GM06990 (cell line): Measurements from ENCODE around the gene EYA2.

Experiments
- DNase-seq: peaks from one replicate; pipeline ENCODE4 v3.0.0-alpha.2; 2011; ENCODE audit not compliant: insufficient read length; ENCODE audit errors: extremely low read depth
- H3K27me3 ChIP-seq: replicated peaks from 2 replicates; pipeline ENCODE4 v1.6.0; 2011; ENCODE audit warnings: low read length; ENCODE audit not compliant: control insufficient read depth, insufficient read depth
- H3K36me3 ChIP-seq: 2 replicates; pipeline ENCODE4 v1.5.1; 2011; ENCODE audit warnings: low read length; ENCODE audit not compliant: control insufficient read depth, insufficient read depth
- H3K4me3 ChIP-seq: replicated peaks from 2 replicates; pipeline ENCODE4 v1.5.1; 2011; ENCODE audit warnings: low read depth, mild to moderate bottlenecking, control low read depth, low read length
- CTCF ChIP-seq: IDR thresholded peaks from 2 replicates; pipeline ENCODE4 v1.5.1; 2011; ENCODE audit warnings: low read length, control low read depth, mild to moderate bottlenecking, inconsistent platforms; ENCODE audit not compliant: insufficient read depth, poor library complexity, severe bottlenecking

Gene EYA2

GRCh38 chr20:47027456-47027855, 132.8 kb downstream of the EYA2 start:
- H3K27me3 ChIP-seq, result no peaks in the 10 kb centered on the region
- H3K36me3 ChIP-seq, result peaks cover 9% of the 10 kb centered on the region
- H3K4me3 ChIP-seq, result no peak overlapping the region
- TF ChIP-seq CTCF, result no peak
- no peak for DNase-seq

GRCh38 chr20:47028487-47028886, 133.8 kb downstream of the EYA2 start:
- H3K36me3 ChIP-seq, result peaks cover 9% of the 10 kb centered on the region
- no peak overlapping the region for H3K4me3 ChIP-seq
- no peaks in the 10 kb centered on the region for H3K27me3 ChIP-seq
- no peak for DNase-seq
- TF ChIP-seq CTCF, result no peak

- DNase-seq, result no peak
- no peaks in the 10 kb centered on the region for H3K27me3 ChIP-seq
- H3K36me3 ChIP-seq, result peaks cover 10% of the 10 kb centered on the region
- H3K4me3 ChIP-seq, result no peak overlapping the region
- TF ChIP-seq CTCF, result no peak
These were observed 135.2 kb downstream of the EYA2 start for GRCh38 chr20:47029845-47030244.

GRCh38 chr20:47030271-47030810, 135.7 kb downstream of the EYA2 start:
- no peak for DNase-seq
- Histone ChIP-seq H3K27me3 (no peaks in the 10 kb centered on the region), H3K4me3 (no peak overlapping the region), H3K36me3 (peaks cover 14% of the 10 kb centered on the region)
- TF ChIP-seq CTCF, result no peak

GRCh38 chr20:47031004-47031403, 136.4 kb downstream of the EYA2 start:
- DNase-seq, result no peak
- TF ChIP-seq CTCF, result no peak
- H3K27me3 ChIP-seq, result no peaks in the 10 kb centered on the region
- no peak overlapping the region for H3K4me3 ChIP-seq
- H3K36me3 ChIP-seq, result peaks cover 14% of the 10 kb centered on the region

GRCh38 chr20:47031821-47032220, 137.2 kb downstream of the EYA2 start:
- no peak for TF ChIP-seq CTCF
- no peak overlapping the region for H3K4me3 ChIP-seq
- no peaks in the 10 kb centered on the region for H3K27me3 ChIP-seq
- H3K36me3 ChIP-seq, result peaks cover 14% of the 10 kb centered on the region
- DNase-seq, result no peak
